ENCODE measurements around the gene NRGN. TPM values are rescaled to one million over a fixed set of nuclear protein-coding genes. Genes with fewer than 3 reads are reported as not detected.

The NRGN gene
- total RNA-seq, 1 donor from 2014 or later = not detected

GRCh38 chr11:124756033-124756752 is 16.5 kb downstream of the NRGN start:
- no peak for TF ChIP-seq CTCF (IDR thresholded peaks at IDR 0.05; ENCODE audit: insufficient read depth, low read length, poor library complexity, severe bottlenecking)
- H3K27me3 ChIP-seq (ENCODE audit: control insufficient read depth, insufficient read depth, low read length) = peaks cover 39% of the 10 kb centered on the region
- H3K4me3 ChIP-seq (ENCODE audit: low read depth, low read length) = no peak overlapping the region
- H3K36me3 ChIP-seq (ENCODE audit: control insufficient read depth, insufficient read depth, low read length) = no peaks in the 10 kb centered on the region
- DNase-seq (ENCODE audit: low read depth) = no peak

GRCh38 chr11:124756753-124757227 is 17.0 kb downstream of the NRGN start:
- no peak for TF ChIP-seq CTCF (IDR thresholded peaks at IDR 0.05; ENCODE audit: insufficient read depth, low read length, poor library complexity, severe bottlenecking)
- no peak for DNase-seq (ENCODE audit: low read depth)
- peaks cover 39% of the 10 kb centered on the region for H3K27me3 ChIP-seq (ENCODE audit: control insufficient read depth, insufficient read depth, low read length)
- no peaks in the 10 kb centered on the region for H3K36me3 ChIP-seq (ENCODE audit: control insufficient read depth, insufficient read depth, low read length)
- H3K4me3 ChIP-seq (ENCODE audit: low read depth, low read length) = no peak overlapping the region

- H3K27me3 ChIP-seq (ENCODE audit: control insufficient read depth, insufficient read depth, low read length) = peaks cover 37% of the 10 kb centered on the region
- H3K36me3 ChIP-seq (ENCODE audit: control insufficient read depth, insufficient read depth, low read length) = no peaks in the 10 kb centered on the region
- no peak overlapping the region for H3K4me3 ChIP-seq (ENCODE audit: low read depth, low read length)
- DNase-seq (ENCODE audit: low read depth) = no peak
- TF ChIP-seq CTCF (IDR thresholded peaks at IDR 0.05; ENCODE audit: insufficient read depth, low read length, poor library complexity, severe bottlenecking) = no peak
Measured at GRCh38 chr11:124757320-124757719, 17.6 kb downstream of the NRGN start.

GRCh38 chr11:124758355-124759265 is 18.9 kb downstream of the NRGN start:
- TF ChIP-seq CTCF (IDR thresholded peaks at IDR 0.05; ENCODE audit: insufficient read depth, low read length, poor library complexity, severe bottlenecking) = peak; percentile 76
- Histone ChIP-seq H3K27me3 (ENCODE audit: control insufficient read depth, insufficient read depth, low read length) (peaks cover 36% of the 10 kb centered on the region), H3K4me3 (ENCODE audit: low read depth, low read length) (peak overlapping the region; percentile 8), H3K36me3 (ENCODE audit: control insufficient read depth, insufficient read depth, low read length) (no peaks in the 10 kb centered on the region)
- no peak for DNase-seq (ENCODE audit: low read depth)

GRCh38 chr11:124759266-124760204 is 19.8 kb downstream of the NRGN start:
- peak overlapping the region; percentile 8 for H3K4me3 ChIP-seq (ENCODE audit: low read depth, low read length)
- no peak for TF ChIP-seq CTCF (IDR thresholded peaks at IDR 0.05; ENCODE audit: insufficient read depth, low read length, poor library complexity, severe bottlenecking)
- no peaks in the 10 kb centered on the region for H3K36me3 ChIP-seq (ENCODE audit: control insufficient read depth, insufficient read depth, low read length)
- no peak for DNase-seq (ENCODE audit: low read depth)
- peaks cover 36% of the 10 kb centered on the region for H3K27me3 ChIP-seq (ENCODE audit: control insufficient read depth, insufficient read depth, low read length)
